ENCODE data around the gene CCNI. TPM values are rescaled to one million over a fixed set of nuclear protein-coding genes. Genes with fewer than 3 reads are reported as not detected.
"Not testable (repeated sequence)": the region's sequence is repeated elsewhere in the genome, so short reads cannot be mapped to it uniquely, and the experiment has no call there.

Gene CCNI
- polyA plus RNA-seq, 2 donors, result 70.0 to 112 TPM

GRCh38 chr4:77044461-77045150 is 31.2 kb downstream of the CCNI start:
- H3K36me3 ChIP-seq (ENCODE audit: control insufficient read depth in 2 of 2, insufficient read depth in 2 of 2, low read length in 1 of 2), result peaks cover 3 to 4% of the 10 kb centered on the region in 2 donors
- H3K9me3 ChIP-seq (ENCODE audit: control insufficient read depth in 2 of 2, insufficient read depth in 1 of 2, low read depth in 1 of 2, low read length in 1 of 2), result no peaks in the 10 kb centered on the region
- H3K27me3 ChIP-seq (ENCODE audit: control insufficient read depth in 1 of 2, insufficient read depth in 2 of 2, low read length in 2 of 2), result no peaks in the 10 kb centered on the region
- no peak overlapping the region for H3K4me3 ChIP-seq (ENCODE audit: low read depth in 1 of 2, low read length in 2 of 2)
- no peak overlapping the region for H3K27ac ChIP-seq (ENCODE audit: low read depth in 2 of 2, low read length in 1 of 2)
- H3K4me1 ChIP-seq (ENCODE audit: control insufficient read depth in 2 of 2, insufficient read depth in 2 of 2, low read length in 1 of 2), result no peaks in the 10 kb centered on the region
- 54 to 59% methylated on average over 4 of the region's 4 CpGs for WGBS, 2 donors

GRCh38 chr4:77043507-77044136 is 32.2 kb downstream of the CCNI start:
- no peaks in the 10 kb centered on the region for H3K9me3 ChIP-seq (ENCODE audit: control insufficient read depth in 2 of 2, insufficient read depth in 1 of 2, low read depth in 1 of 2, low read length in 1 of 2)
- 59 to 73% methylated on average over 3 of the region's 3 CpGs for WGBS, 2 donors
- H3K4me3 ChIP-seq (ENCODE audit: low read depth in 1 of 2, low read length in 2 of 2), result no peak overlapping the region
- peaks cover 3 to 4% of the 10 kb centered on the region in 2 donors for H3K36me3 ChIP-seq (ENCODE audit: control insufficient read depth in 2 of 2, insufficient read depth in 2 of 2, low read length in 1 of 2)
- no peaks in the 10 kb centered on the region for H3K4me1 ChIP-seq (ENCODE audit: control insufficient read depth in 2 of 2, insufficient read depth in 2 of 2, low read length in 1 of 2)
- H3K27ac ChIP-seq (ENCODE audit: low read depth in 2 of 2, low read length in 1 of 2), result no peak overlapping the region
- H3K27me3 ChIP-seq (ENCODE audit: control insufficient read depth in 1 of 2, insufficient read depth in 2 of 2, low read length in 2 of 2), result no peaks in the 10 kb centered on the region

GRCh38 chr4:77040854-77041725 is 34.7 kb downstream of the CCNI start:
- Histone ChIP-seq H3K27ac (ENCODE audit: low read depth in 2 of 2, low read length in 1 of 2) (no peak overlapping the region), H3K4me3 (ENCODE audit: low read depth in 1 of 2, low read length in 2 of 2) (no peak overlapping the region), H3K9me3 (ENCODE audit: control insufficient read depth in 2 of 2, insufficient read depth in 1 of 2, low read depth in 1 of 2, low read length in 1 of 2) (no peaks in the 10 kb centered on the region), H3K4me1 (ENCODE audit: control insufficient read depth in 2 of 2, insufficient read depth in 2 of 2, low read length in 1 of 2) (no peaks in the 10 kb centered on the region), H3K27me3 (ENCODE audit: control insufficient read depth in 1 of 2, insufficient read depth in 2 of 2, low read length in 2 of 2) (no peaks in the 10 kb centered on the region), H3K36me3 (ENCODE audit: control insufficient read depth in 2 of 2, insufficient read depth in 2 of 2, low read length in 1 of 2) (no peaks in the 10 kb centered on the region)
- WGBS, 2 donors, result 70 to 85% methylated on average over 2 of the region's 2 CpGs

- H3K9me3 ChIP-seq (ENCODE audit: control insufficient read depth in 2 of 2, insufficient read depth in 1 of 2, low read depth in 1 of 2, low read length in 1 of 2), result no peaks in the 10 kb centered on the region
- 67 to 80% methylated on average over 1 of the region's 1 CpG for WGBS, 2 donors
- H3K4me1 ChIP-seq (ENCODE audit: control insufficient read depth in 2 of 2, insufficient read depth in 2 of 2, low read length in 1 of 2), result no peaks in the 10 kb centered on the region
- H3K36me3 ChIP-seq (ENCODE audit: control insufficient read depth in 2 of 2, insufficient read depth in 2 of 2, low read length in 1 of 2), result no peaks in the 10 kb centered on the region
- no peak overlapping the region for H3K27ac ChIP-seq (ENCODE audit: low read depth in 2 of 2, low read length in 1 of 2)
- no peaks in the 10 kb centered on the region for H3K27me3 ChIP-seq (ENCODE audit: control insufficient read depth in 1 of 2, insufficient read depth in 2 of 2, low read length in 2 of 2)
- H3K4me3 ChIP-seq (ENCODE audit: low read depth in 1 of 2, low read length in 2 of 2), result no peak overlapping the region
Measured at GRCh38 chr4:77040270-77040669, 35.5 kb downstream of the CCNI start.

GRCh38 chr4:77039796-77040195 is 36.0 kb downstream of the CCNI start:
- 81 to 94% methylated on average over 2 of the region's 2 CpGs for WGBS, 2 donors
- Histone ChIP-seq H3K27me3 (ENCODE audit: control insufficient read depth in 1 of 2, insufficient read depth in 2 of 2, low read length in 2 of 2) (no peaks in the 10 kb centered on the region), H3K27ac (ENCODE audit: low read depth in 2 of 2, low read length in 1 of 2) (no peak overlapping the region), H3K9me3 (ENCODE audit: control insufficient read depth in 2 of 2, insufficient read depth in 1 of 2, low read depth in 1 of 2, low read length in 1 of 2) (no peaks in the 10 kb centered on the region), H3K36me3 (ENCODE audit: control insufficient read depth in 2 of 2, insufficient read depth in 2 of 2, low read length in 1 of 2) (peaks cover 0 to 2% of the 10 kb centered on the region in 2 donors), H3K4me3 (ENCODE audit: low read depth in 1 of 2, low read length in 2 of 2) (no peak overlapping the region), H3K4me1 (ENCODE audit: control insufficient read depth in 2 of 2, insufficient read depth in 2 of 2, low read length in 1 of 2) (no peaks in the 10 kb centered on the region)

GRCh38 chr4:77037736-77038135 is 38.1 kb downstream of the CCNI start:
- 89 to 94% methylated on average over 3 of the region's 3 CpGs for WGBS, 2 donors
- H3K27ac ChIP-seq (ENCODE audit: low read depth in 2 of 2, low read length in 1 of 2), result no peak overlapping the region
- H3K4me3 ChIP-seq (ENCODE audit: low read depth in 1 of 2, low read length in 2 of 2), result no peak overlapping the region
- peaks cover 0 to 4% of the 10 kb centered on the region in 2 donors for H3K36me3 ChIP-seq (ENCODE audit: control insufficient read depth in 2 of 2, insufficient read depth in 2 of 2, low read length in 1 of 2)
- H3K9me3 ChIP-seq (ENCODE audit: control insufficient read depth in 2 of 2, insufficient read depth in 1 of 2, low read depth in 1 of 2, low read length in 1 of 2), result no peaks in the 10 kb centered on the region
- no peaks in the 10 kb centered on the region for H3K4me1 ChIP-seq (ENCODE audit: control insufficient read depth in 2 of 2, insufficient read depth in 2 of 2, low read length in 1 of 2)
- H3K27me3 ChIP-seq (ENCODE audit: control insufficient read depth in 1 of 2, insufficient read depth in 2 of 2, low read length in 2 of 2), result no peaks in the 10 kb centered on the region

- H3K27ac ChIP-seq (ENCODE audit: low read depth in 2 of 2, low read length in 1 of 2); H3K27me3 ChIP-seq (ENCODE audit: control insufficient read depth in 1 of 2, insufficient read depth in 2 of 2, low read length in 2 of 2); H3K4me1 ChIP-seq (ENCODE audit: control insufficient read depth in 2 of 2, insufficient read depth in 2 of 2, low read length in 1 of 2); H3K4me3 ChIP-seq (ENCODE audit: low read depth in 1 of 2, low read length in 2 of 2); H3K9me3 ChIP-seq (ENCODE audit: control insufficient read depth in 2 of 2, insufficient read depth in 1 of 2, low read depth in 1 of 2, low read length in 1 of 2); H3K36me3 ChIP-seq (ENCODE audit: control insufficient read depth in 2 of 2, insufficient read depth in 2 of 2, low read length in 1 of 2): not testable (repeated sequence)
- 97 to 99% methylated on average over 5 of the region's 5 CpGs for WGBS, 2 donors
Measured at GRCh38 chr4:77037168-77037567, 38.6 kb downstream of the CCNI start.

- Histone ChIP-seq H3K4me1 (ENCODE audit: control insufficient read depth in 2 of 2, insufficient read depth in 2 of 2, low read length in 1 of 2) (no peaks in the 10 kb centered on the region), H3K27me3 (ENCODE audit: control insufficient read depth in 1 of 2, insufficient read depth in 2 of 2, low read length in 2 of 2) (no peaks in the 10 kb centered on the region), H3K27ac (ENCODE audit: low read depth in 2 of 2, low read length in 1 of 2) (no peak overlapping the region), H3K36me3 (ENCODE audit: control insufficient read depth in 2 of 2, insufficient read depth in 2 of 2, low read length in 1 of 2) (peaks cover 0 to 4% of the 10 kb centered on the region in 2 donors), H3K9me3 (ENCODE audit: control insufficient read depth in 2 of 2, insufficient read depth in 1 of 2, low read depth in 1 of 2, low read length in 1 of 2) (no peaks in the 10 kb centered on the region), H3K4me3 (ENCODE audit: low read depth in 1 of 2, low read length in 2 of 2) (no peak overlapping the region)
- 76 to 84% methylated on average over 2 of the region's 2 CpGs for WGBS, 2 donors
Measured at GRCh38 chr4:77036206-77036605, 39.6 kb downstream of the CCNI start.

GRCh38 chr4:77035153-77035552 is 40.6 kb downstream of the CCNI start:
- Histone ChIP-seq H3K36me3 (ENCODE audit: control insufficient read depth in 2 of 2, insufficient read depth in 2 of 2, low read length in 1 of 2) (peaks cover 0 to 7% of the 10 kb centered on the region in 2 donors), H3K4me3 (ENCODE audit: low read depth in 1 of 2, low read length in 2 of 2) (no peak overlapping the region), H3K9me3 (ENCODE audit: control insufficient read depth in 2 of 2, insufficient read depth in 1 of 2, low read depth in 1 of 2, low read length in 1 of 2) (no peaks in the 10 kb centered on the region), H3K4me1 (ENCODE audit: control insufficient read depth in 2 of 2, insufficient read depth in 2 of 2, low read length in 1 of 2) (no peaks in the 10 kb centered on the region), H3K27me3 (ENCODE audit: control insufficient read depth in 1 of 2, insufficient read depth in 2 of 2, low read length in 2 of 2) (no peaks in the 10 kb centered on the region), H3K27ac (ENCODE audit: low read depth in 2 of 2, low read length in 1 of 2) (no peak overlapping the region)
- 97 to 100% methylated on average over 1 of the region's 1 CpG for WGBS, 2 donors
